Pancreas (tissue), 10 donors: Measurements from ENCODE around the gene RIMBP2. TPM values are rescaled to one million over a fixed set of nuclear protein-coding genes. Genes with fewer than 3 reads are reported as not detected.
A peak's percentile ranks its signal among the peaks of the same experiment; 100 is the strongest.

Experiments
- ATAC-seq, 4 donors: fragments of 200-7000 bp; cut with Tn5 transposase; one replicate each; pipeline versions ENCODE4 v1.8.0 to v1.9.1; 2020; ENCODE audit warnings: mild to moderate bottlenecking in 4 of 4, moderate library complexity in 4 of 4
- DNase-seq, 6 donors: peaks; one replicate each; pipeline ENCODE4 v3.0.0-alpha.2; 2020
- FAIRE-seq: peaks from 2 replicates; lab custom pipeline; 2012; peaks lifted over from hg19 to GRCh38; lab: Jason Lieb, UNC
- H3K27ac ChIP-seq, 4 donors: fragments of 200-600 bp; sonication (generic); 1 replicate in 3 of 4; 2 replicates in 1 of 4; pipeline versions ENCODE4 v1.5.0 to v1.8.0; 2020
- H3K27me3 ChIP-seq, 4 donors: fragments of 200-600 bp; one replicate each; pipeline ENCODE4 v1.8.0; 2021
- H3K36me3 ChIP-seq, 3 donors: fragments of 200-600 bp; sonication (generic) in 1 of 3; one replicate each; pipeline versions ENCODE4 v1.5.0 to v1.8.0; 2020 to 2021
- H3K4me1 ChIP-seq, 3 donors: fragments of 200-600 bp; one replicate each; pipeline ENCODE4 v1.8.0; 2021
- H3K4me3 ChIP-seq, 4 donors: fragments of 200-600 bp; sonication (generic) in 2 of 4; one replicate each; pipeline versions ENCODE4 v1.5.0 to v1.8.0; 2020 to 2021
- H3K9me3 ChIP-seq, 4 donors: fragments of 200-600 bp; one replicate each; pipeline ENCODE4 v1.8.0; 2021
- WGBS, 2 donors: extraction: QIAGEN DNeasy Blood & Tissue Kit; methylation state at CpG; one replicate each; pipeline ENCODE4 v1.1.7; 2013; 5-methylcytosine and 5-hydroxymethylcytosine counted together
- intact Hi-C, 3 donors: fragments of 100-400 bp; cut with DNase I; formaldehyde crosslinking; loops; one replicate each; pipeline versions ENCODE4 v1.11.1 to v1.14.2; 2022
- polyA plus RNA-seq, 2 donors: library from polyadenylated mRNA; stranded (reverse); fragments of 200-250 nt; gene quantifications; one replicate each; pipeline ENCODE4 v1.2.3, GENCODE V29; 2013
- total RNA-seq, 6 donors: library from RNA; stranded (reverse); fragmentation: NEBNext Ultra II Directional in 4 of 6; extraction: Animal tissue kit (Norgen Biotek cat#: 25700) in 4 of 6; gene quantifications; one replicate each; pipeline versions ENCODE4 v1.2.1 to v1.2.4, GENCODE V29; 2021 to 2023
- TF ChIP-seq, protein P1 (sequence below), 4 donors: fragments of 200-600 bp; sonication (generic) in 3 of 4; IDR thresholded peaks; one replicate each; pipeline versions ENCODE4 v1.5.0 to v1.8.0; 2021; ENCODE audit warnings: antibody characterized with exemption in 4 of 4
- donor health status: healthy with polysubstance abuse.
- donor health status: DM: no; HTN: no; CAD: no; lungs with moderate emphysema.
- donor health status: DM: no; HTN: no; CAD: no.
- donor health status: control.
- donor health status: control.
- donor health status: Bipolar disorder and iron deficiency.
- donor health status: DM: yes; HTN: yes; CAD: no.
- donor health status: DM: no; HTN: no; CAD: no.
- donor health status: DM: no; HTN: no; CAD: no.
- donor health status: DM: yes; HTN: yes; CAD: no.

Gene RIMBP2
- total and polyA plus RNA-seq, 8 donors, result 1.6 to 14.9 (median 3.9) TPM

GRCh38 chr12:130438243-130438620 is 277.9 kb downstream of the RIMBP2 start:
- no peak for FAIRE-seq
- 84 to 90% methylated on average over 19 of the region's 19 CpGs for WGBS, 2 donors
- Histone ChIP-seq H3K9me3 (no peaks in the 10 kb centered on the region), H3K27me3 (no peaks in the 10 kb centered on the region), H3K36me3 (no peaks in the 10 kb centered on the region), H3K4me3 (no peak overlapping the region), H3K4me1 (no peaks in the 10 kb centered on the region), H3K27ac (no peak overlapping the region)
- TF ChIP-seq, protein P1, sequence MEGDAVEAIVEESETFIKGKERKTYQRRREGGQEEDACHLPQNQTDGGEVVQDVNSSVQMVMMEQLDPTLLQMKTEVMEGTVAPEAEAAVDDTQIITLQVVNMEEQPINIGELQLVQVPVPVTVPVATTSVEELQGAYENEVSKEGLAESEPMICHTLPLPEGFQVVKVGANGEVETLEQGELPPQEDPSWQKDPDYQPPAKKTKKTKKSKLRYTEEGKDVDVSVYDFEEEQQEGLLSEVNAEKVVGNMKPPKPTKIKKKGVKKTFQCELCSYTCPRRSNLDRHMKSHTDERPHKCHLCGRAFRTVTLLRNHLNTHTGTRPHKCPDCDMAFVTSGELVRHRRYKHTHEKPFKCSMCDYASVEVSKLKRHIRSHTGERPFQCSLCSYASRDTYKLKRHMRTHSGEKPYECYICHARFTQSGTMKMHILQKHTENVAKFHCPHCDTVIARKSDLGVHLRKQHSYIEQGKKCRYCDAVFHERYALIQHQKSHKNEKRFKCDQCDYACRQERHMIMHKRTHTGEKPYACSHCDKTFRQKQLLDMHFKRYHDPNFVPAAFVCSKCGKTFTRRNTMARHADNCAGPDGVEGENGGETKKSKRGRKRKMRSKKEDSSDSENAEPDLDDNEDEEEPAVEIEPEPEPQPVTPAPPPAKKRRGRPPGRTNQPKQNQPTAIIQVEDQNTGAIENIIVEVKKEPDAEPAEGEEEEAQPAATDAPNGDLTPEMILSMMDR (IDR thresholded peaks at IDR 0.05), result no peak
- intact Hi-C loops, result no loop called here
- DNase-seq, result peak in 1 of 6 donors; percentile 29
- ATAC-seq, result no peak

DNA sequence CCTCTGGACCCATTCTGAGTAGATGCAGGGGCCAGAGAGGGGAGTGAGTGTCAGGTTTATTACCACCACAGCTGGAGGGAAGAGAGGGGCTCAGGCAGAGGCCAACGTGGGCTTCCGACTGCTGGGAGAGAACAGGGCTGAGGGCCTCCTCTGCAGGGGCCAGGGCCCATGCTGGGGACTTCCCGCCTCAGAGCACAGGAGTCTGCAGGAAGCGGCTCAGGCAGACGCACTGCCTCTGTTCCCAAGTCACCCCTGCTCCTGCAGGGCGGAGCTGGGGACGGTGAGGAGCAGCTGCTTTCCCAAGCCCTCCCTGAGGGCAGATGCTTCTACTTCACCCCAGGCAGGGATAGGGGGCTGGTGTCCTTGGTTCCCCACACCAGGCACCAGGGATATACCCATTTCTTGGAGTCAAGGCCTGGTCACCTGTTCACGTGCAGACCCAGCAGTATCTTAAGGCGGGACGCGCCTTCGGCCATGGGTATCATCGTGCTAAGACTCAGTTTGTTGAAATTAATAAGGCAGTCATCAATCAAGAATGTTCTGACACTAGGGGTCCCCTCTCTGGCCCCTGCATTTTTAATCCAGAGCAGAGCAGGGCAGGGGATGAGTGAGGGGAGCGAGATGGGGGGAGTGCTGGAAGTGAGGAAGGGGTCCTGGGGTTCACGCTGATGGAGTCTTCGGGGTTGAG is 278.4 kb downstream of the RIMBP2 start:
- Histone ChIP-seq H3K36me3 (no peaks in the 10 kb centered on the region), H3K4me3 (no peak overlapping the region), H3K27ac (no peak overlapping the region), H3K9me3 (no peaks in the 10 kb centered on the region), H3K4me1 (no peaks in the 10 kb centered on the region), H3K27me3 (no peaks in the 10 kb centered on the region)
- WGBS, 2 donors, result 87 to 91% methylated on average over 16 of the region's 16 CpGs
- no peak for FAIRE-seq
- TF ChIP-seq, protein P1 (IDR thresholded peaks at IDR 0.05), result no peak
- ATAC-seq, result no peak
- intact Hi-C loops, result no loop called here
- peak in 1 of 6 donors; percentile 32 for DNase-seq

DNA sequence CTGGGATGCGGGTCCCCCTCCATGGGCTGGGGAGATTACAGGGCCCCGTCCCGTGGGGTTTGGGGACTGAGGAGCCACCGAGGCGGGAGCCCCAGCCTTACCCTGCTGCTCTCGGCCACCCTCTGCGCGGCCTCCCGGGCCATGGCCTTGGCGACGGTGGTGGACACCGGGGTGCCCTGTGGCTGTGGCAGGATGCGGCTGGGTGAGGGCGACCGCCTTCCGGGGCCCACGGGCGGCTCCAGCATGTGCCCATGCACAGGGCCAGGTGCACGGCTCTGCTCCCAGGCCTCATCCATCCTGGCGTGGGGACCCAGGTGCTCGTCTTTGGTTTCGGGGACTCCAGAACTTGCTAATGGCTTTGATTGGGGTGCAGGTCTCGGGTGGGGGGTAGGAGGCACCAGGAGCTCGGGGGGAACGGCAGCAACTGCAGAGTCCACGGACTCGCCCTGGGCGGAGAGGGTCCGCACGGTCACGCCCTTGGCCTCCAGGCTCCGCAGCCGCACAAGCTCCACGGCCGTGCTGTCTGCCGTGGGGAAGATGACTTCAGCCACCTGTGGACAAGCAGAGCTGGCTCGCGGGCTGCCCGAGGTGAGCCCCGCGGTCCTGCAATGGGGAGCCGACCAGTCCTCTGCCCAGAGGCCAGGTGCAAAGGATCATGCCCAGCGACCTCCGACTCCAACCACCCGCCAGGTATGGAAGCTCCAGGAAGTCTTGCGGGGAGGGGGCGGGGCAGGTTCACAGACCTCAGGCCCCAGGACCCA is 279.2 kb downstream of the RIMBP2 start:
- no peaks in the 10 kb centered on the region for H3K4me1 ChIP-seq
- DNase-seq (peak in 2 of 6 donors; percentile 41 to 64), FAIRE-seq (no peak), ATAC-seq (no peak)
- no peaks in the 10 kb centered on the region for H3K9me3 ChIP-seq
- intact Hi-C loops, result no loop called here
- TF ChIP-seq, protein P1 (IDR thresholded peaks at IDR 0.05), result no peak
- no peak overlapping the region for H3K4me3 ChIP-seq
- no peak overlapping the region for H3K27ac ChIP-seq
- H3K27me3 ChIP-seq, result no peaks in the 10 kb centered on the region
- no peaks in the 10 kb centered on the region for H3K36me3 ChIP-seq
- WGBS, 2 donors, result 86 to 90% methylated on average over 45 to 47 of the region's 47 CpGs

- WGBS, 2 donors, result 74 to 83% methylated on average over 17 of the region's 17 CpGs
- H3K4me1 ChIP-seq, result no peaks in the 10 kb centered on the region
- H3K36me3 ChIP-seq, result no peaks in the 10 kb centered on the region
- intact Hi-C loops, result no loop called here
- DNase-seq (peak in 1 of 6 donors; percentile 37), ATAC-seq (no peak), FAIRE-seq (no peak)
- no peaks in the 10 kb centered on the region for H3K9me3 ChIP-seq
- no peaks in the 10 kb centered on the region for H3K27me3 ChIP-seq
- H3K27ac ChIP-seq, result no peak overlapping the region
- TF ChIP-seq, protein P1 (IDR thresholded peaks at IDR 0.05), result no peak
- no peak overlapping the region for H3K4me3 ChIP-seq
Measured at GRCh38 chr12:130435826-130436225, 280.3 kb downstream of the RIMBP2 start.

DNA sequence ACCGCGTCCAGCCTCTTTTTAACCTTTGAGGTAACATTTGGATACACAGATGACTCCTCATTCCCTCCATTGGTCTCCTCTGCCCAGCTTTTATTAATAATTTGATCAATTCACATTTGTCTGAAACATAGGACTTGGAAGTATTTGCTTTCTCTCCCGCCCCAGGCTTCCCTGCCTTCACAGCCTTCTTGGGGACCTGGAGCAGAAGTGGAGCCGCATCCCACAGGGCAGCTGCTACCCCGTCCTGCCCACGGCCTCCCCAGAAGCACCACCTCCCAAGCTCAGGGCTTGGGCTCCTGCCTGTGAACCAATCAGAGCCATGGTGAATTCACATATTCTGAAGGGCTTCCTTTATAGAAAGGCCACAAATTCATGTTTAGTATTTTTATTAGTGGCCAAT is 280.8 kb downstream of the RIMBP2 start:
- TF ChIP-seq, protein P1 (IDR thresholded peaks at IDR 0.05), result no peak
- DNase-seq, result no peak
- no peaks in the 10 kb centered on the region for H3K9me3 ChIP-seq
- no peak for ATAC-seq
- H3K4me1 ChIP-seq, result no peaks in the 10 kb centered on the region
- 63 to 74% methylated on average over 6 of the region's 6 CpGs for WGBS, 2 donors
- no peak for FAIRE-seq
- H3K4me3 ChIP-seq, result no peak overlapping the region
- H3K27me3 ChIP-seq, result no peaks in the 10 kb centered on the region
- no peak overlapping the region for H3K27ac ChIP-seq
- H3K36me3 ChIP-seq, result no peaks in the 10 kb centered on the region
- intact Hi-C loops, result no loop called here
